PC-9 (cell line): ENCODE results near the gene ALDH7A1. TPM values are rescaled to one million over a fixed set of nuclear protein-coding genes. Genes with fewer than 3 reads are reported as not detected.

Experiments used
- BruUV-seq: library from RNA; stranded (reverse); fragments of 400-500 nt; replicated peaks from 2 replicates; lab custom pipeline; 2021; lab: Mats Ljungman, UMichigan
- CTCF ChIA-PET: fragments of 300-600 bp; sonication (Branson Sonifier 250); formaldehyde crosslinking; loops from one replicate; lab custom pipeline; 2022; ENCODE audit warnings: antibody characterized with exemption; lab: Charles Lee
- POLR2A ChIA-PET: fragments of 300-600 bp; sonication (Branson Sonifier 250); formaldehyde crosslinking; loops from one replicate; lab custom pipeline; 2022; ENCODE audit warnings: antibody characterized with exemption; ENCODE audit not compliant: unreplicated experiment; lab: Charles Lee
- DNase-seq, 2 experiments: peaks; one replicate each; pipeline versions ENCODE4 v3.0.0 to v3.0.0-alpha.2; 2015 to 2022; ENCODE audit warnings: mixed read lengths in 1 of 2
- H2AFZ ChIP-seq: fragments of 200-600 bp; sonication (generic); 2 replicates; pipeline ENCODE4 v1.8.1; 2017; ENCODE audit warnings: antibody characterized with exemption
- H3F3A ChIP-seq: fragments of 200-600 bp; sonication (generic); 2 replicates; pipeline ENCODE4 v1.8.1; 2017; ENCODE audit warnings: antibody characterized with exemption, mild to moderate bottlenecking, low read depth; ENCODE audit not compliant: insufficient read depth
- H3K27ac ChIP-seq: fragments of 200-600 bp; sonication (generic); 2 replicates; pipeline ENCODE4 v1.6.1; 2016; ENCODE audit warnings: mixed run types
- H3K27me3 ChIP-seq: fragments of 200-600 bp; sonication (generic); 2 replicates; pipeline ENCODE4 v1.6.1; 2016; ENCODE audit warnings: low read depth, mixed run types; ENCODE audit not compliant: insufficient read depth
- H3K36me3 ChIP-seq: fragments of 200-600 bp; sonication (generic); 2 replicates; pipeline ENCODE4 v1.6.1; 2016; ENCODE audit warnings: low read depth, mixed run types
- H3K4me1 ChIP-seq: fragments of 200-600 bp; sonication (generic); replicated peaks from 2 replicates; pipeline ENCODE4 v1.6.1; 2016; ENCODE audit warnings: mixed run types; ENCODE audit not compliant: insufficient read depth
- H3K4me2 ChIP-seq: fragments of 200-600 bp; sonication (generic); 2 replicates; pipeline ENCODE4 v1.6.1; 2017; ENCODE audit warnings: mixed run types
- H3K4me3 ChIP-seq: fragments of 200-600 bp; sonication (generic); 2 replicates; pipeline ENCODE4 v1.6.1; 2016; ENCODE audit warnings: mixed run types
- H3K79me2 ChIP-seq: fragments of 200-600 bp; sonication (generic); 2 replicates; pipeline ENCODE4 v1.6.1; 2017; ENCODE audit warnings: low read depth, mixed run types
- H3K9me2 ChIP-seq: fragments of 200-600 bp; sonication (generic); 2 replicates; pipeline ENCODE4 v1.8.1; 2017; ENCODE audit warnings: mild to moderate bottlenecking; ENCODE audit not compliant: insufficient read depth
- H3K9me3 ChIP-seq: fragments of 200-600 bp; sonication (generic); 2 replicates; pipeline ENCODE4 v1.8.1; 2016; ENCODE audit warnings: low read depth; ENCODE audit not compliant: insufficient read depth
- H4K20me1 ChIP-seq: fragments of 200-600 bp; sonication (generic); 2 replicates; pipeline ENCODE4 v1.8.1; 2017; ENCODE audit not compliant: insufficient read depth
- CTCF ChIP-seq: fragments of 200-600 bp; sonication (generic); conservative IDR thresholded peaks from 2 replicates; pipeline ENCODE4 v1.6.1; 2017; ENCODE audit warnings: mixed run types, antibody characterized with exemption, mild to moderate bottlenecking, moderate library complexity
- EZH2 ChIP-seq: fragments of 200-600 bp; sonication (generic); IDR thresholded peaks from 2 replicates; pipeline ENCODE4 v1.8.0; 2017; ENCODE audit warnings: antibody characterized with exemption, low read depth
- intact Hi-C: fragments of 100-400 bp; cut with micrococcal nuclease; formaldehyde crosslinking; loops from one replicate; pipeline ENCODE4 v1.10.0; 2022; ENCODE audit not compliant: unreplicated experiment
- total RNA-seq: library from RNA; stranded (reverse); gene quantifications from 2 replicates; pipeline ENCODE4 v1.2.3, GENCODE V29; 2021

Gene ALDH7A1
- total RNA-seq, 1 experiment from 2014 or later = 109 TPM

- Histone ChIP-seq H4K20me1 (no peaks in the 10 kb centered on the region), H2AFZ (no peak overlapping the region), H3K27me3 (no peaks in the 10 kb centered on the region), H3K36me3 (no peaks in the 10 kb centered on the region), H3K27ac (no peak overlapping the region), H3K9me2 (no peaks in the 10 kb centered on the region), H3K4me3 (no peak overlapping the region), H3K9me3 (no peaks in the 10 kb centered on the region), H3K4me2 (no peak overlapping the region), H3K79me2 (no peaks in the 10 kb centered on the region), H3F3A (no peaks in the 10 kb centered on the region), H3K4me1 (0 out of 2 replicates have a peak, but pooled peaks cover 6% of the 10 kb centered on the region)
- ChIA-PET CTCF (no interaction called here), POLR2A (no interaction called here)
- TF ChIP-seq EZH2 = no peak
- TF ChIP-seq CTCF = no peak
- no peak for DNase-seq
- BruUV-seq = no TSS peak
- intact Hi-C loops = no loop called here
These were observed 88.9 kb downstream of the ALDH7A1 start for GRCh38 chr5:126506079-126506478.

GRCh38 chr5:126503602-126504104, 91.4 kb downstream of the ALDH7A1 start:
- no peak overlapping the region for H3K27ac ChIP-seq
- ChIA-PET CTCF (no interaction called here), POLR2A (no interaction called here)
- H3K36me3 ChIP-seq = no peaks in the 10 kb centered on the region
- H3K4me1 ChIP-seq = 0 out of 2 replicates have a peak, but pooled peaks cover 2% of the 10 kb centered on the region
- no peak overlapping the region for H2AFZ ChIP-seq
- H3K4me2 ChIP-seq = no peak overlapping the region
- no peaks in the 10 kb centered on the region for H3K9me2 ChIP-seq
- no peaks in the 10 kb centered on the region for H3K9me3 ChIP-seq
- no TSS peak for BruUV-seq
- no peaks in the 10 kb centered on the region for H3F3A ChIP-seq
- no peaks in the 10 kb centered on the region for H4K20me1 ChIP-seq
- H3K79me2 ChIP-seq = no peaks in the 10 kb centered on the region
- no peak for DNase-seq
- no peak for TF ChIP-seq CTCF
- no peak for TF ChIP-seq EZH2
- H3K27me3 ChIP-seq = no peaks in the 10 kb centered on the region
- intact Hi-C loops = no loop called here
- no peak overlapping the region for H3K4me3 ChIP-seq

GRCh38 chr5:126501448-126501847, 93.6 kb downstream of the ALDH7A1 start:
- Histone ChIP-seq H2AFZ (no peak overlapping the region), H3K79me2 (no peaks in the 10 kb centered on the region), H3K9me3 (no peaks in the 10 kb centered on the region), H3K4me3 (no peak overlapping the region), H3K27ac (no peak overlapping the region), H4K20me1 (no peaks in the 10 kb centered on the region), H3F3A (no peaks in the 10 kb centered on the region), H3K4me2 (no peak overlapping the region), H3K36me3 (no peaks in the 10 kb centered on the region), H3K9me2 (no peaks in the 10 kb centered on the region), H3K4me1 (no peaks in the 10 kb centered on the region), H3K27me3 (no peaks in the 10 kb centered on the region)
- CTCF ChIA-PET = no interaction called here
- no TSS peak for BruUV-seq
- DNase-seq = no peak
- TF ChIP-seq EZH2 (no peak), CTCF (no peak)
- POLR2A ChIA-PET = no interaction called here
- intact Hi-C loops = no loop called here
